Upper lobe of left lung (tissue), 6 donors: Measurements from ENCODE around the gene GPR17. TPM values are rescaled to one million over a fixed set of nuclear protein-coding genes. Genes with fewer than 3 reads are reported as not detected.

Experiments used
- ATAC-seq, 2 donors: fragments of 200-7000 bp; cut with Tn5 transposase; one replicate each; pipeline ENCODE4 v1.9.1; 2022; ENCODE audit warnings: mild to moderate bottlenecking in 2 of 2, moderate library complexity in 2 of 2; ENCODE audit not compliant: low FRiP score in 2 of 2
- DNase-seq, 2 donors: peaks; one replicate each; pipeline ENCODE4 v3.0.0-alpha.2; 2019 to 2020
- H3K27ac ChIP-seq, 4 donors: fragments of 200-600 bp; sonication (generic); one replicate each; pipeline ENCODE4 v1.5.1; 2016 to 2019
- H3K27me3 ChIP-seq, 4 donors: fragments of 200-600 bp; sonication (generic); one replicate each; pipeline ENCODE4 v1.5.1; 2017 to 2019
- H3K36me3 ChIP-seq, 4 donors: fragments of 200-600 bp; sonication (generic); one replicate each; pipeline ENCODE4 v1.5.1; 2016 to 2019
- H3K4me1 ChIP-seq, 4 donors: fragments of 200-600 bp; sonication (generic); one replicate each; pipeline ENCODE4 v1.5.1; 2018 to 2019
- H3K4me3 ChIP-seq, 4 donors: fragments of 200-600 bp; sonication (generic); one replicate each; pipeline ENCODE4 v1.5.1; 2017 to 2019; ENCODE audit warnings: mild to moderate bottlenecking in 2 of 4, moderate library complexity in 1 of 4
- H3K9me3 ChIP-seq, 4 donors: fragments of 200-600 bp; sonication (generic); one replicate each; pipeline ENCODE4 v1.5.1; 2018 to 2019
- CTCF ChIP-seq, 6 experiments: fragments of 450-650 bp in 4 of 6; fragments of 200-600 bp in 2 of 6; sonication (generic) in 2 of 6; IDR thresholded peaks; one replicate each; pipeline ENCODE4 v1.5.1; 2016 to 2019; ENCODE audit warnings: antibody characterized with exemption in 6 of 6
- EP300 ChIP-seq, 4 donors: sonication (generic); formaldehyde crosslinking; IDR thresholded peaks; one replicate each; pipeline ENCODE4 v1.5.1; 2017; ENCODE audit warnings: antibody characterized with exemption in 4 of 4, control low read depth in 2 of 4
- POLR2A ChIP-seq, 4 donors: fragments of 450-650 bp; IDR thresholded peaks; one replicate each; pipeline ENCODE4 v1.5.1; 2016 to 2017; ENCODE audit warnings: antibody characterized with exemption in 4 of 4, mild to moderate bottlenecking in 2 of 4
- POLR2AphosphoS5 ChIP-seq, 2 donors: sonication (generic); formaldehyde crosslinking; IDR thresholded peaks; one replicate each; pipeline ENCODE4 v1.5.1; 2017; ENCODE audit warnings: antibody characterized with exemption in 2 of 2
- WGBS, 2 donors: methylation state at CpG; one replicate each; pipeline ENCODE4 v1.1.5; 2017 to 2018; 5-methylcytosine and 5-hydroxymethylcytosine counted together
- total RNA-seq, 6 donors: library from RNA; depleted of rRNA in 4 of 6; stranded (reverse); fragments of >200 nt in 4 of 6; gene quantifications; one replicate each; pipeline versions ENCODE4 v1.1.0 to v1.2.1, GENCODE V29; 2016 to 2021
- donor health status: DM: no; HTN: no; CAD: no; lungs with moderate emphysema.
- donor health status: DM: no; HTN: yes; CAD: no; lungs with severe emphysema.

GPR17 gene
- total RNA-seq, 6 donors from 2014 or later, result 0.17 to 0.46 (median 0.24) TPM; not detected in 3

- H3K36me3 ChIP-seq, result peaks cover 0 to 38% (median 4%) of the 10 kb centered on the region in 4 donors
- WGBS, 2 donors, result 85 to 94% methylated on average over 10 of the region's 10 CpGs
- no peak for TF ChIP-seq POLR2A (IDR thresholded peaks at IDR 0.05)
- TF ChIP-seq EP300 (IDR thresholded peaks at IDR 0.05), result no peak
- no peak for TF ChIP-seq CTCF (IDR thresholded peaks at IDR 0.05)
- TF ChIP-seq POLR2AphosphoS5 (IDR thresholded peaks at IDR 0.05), result no peak
- H3K27ac ChIP-seq, result peak overlapping the region; percentile 84 to 96 (median 86)
- DNase-seq (no peak), ATAC-seq (no peak)
- H3K4me3 ChIP-seq, result no peak overlapping the region
- H3K4me1 ChIP-seq, result peaks cover 62 to 85% (median 74%) of the 10 kb centered on the region in 4 donors
- H3K27me3 ChIP-seq, result peaks cover 0 to 6% (median under 1%) of the 10 kb centered on the region in 4 donors
- H3K9me3 ChIP-seq, result no peaks in the 10 kb centered on the region
Observed at GRCh38 chr2:127660291-127660578, 14.3 kb downstream of the GPR17 start.

- Histone ChIP-seq H3K4me1 (peaks cover 54 to 87% (median 69%) of the 10 kb centered on the region in 4 donors), H3K4me3 (peak overlapping the region in 1 of 4 donors; percentile 0), H3K9me3 (no peaks in the 10 kb centered on the region), H3K36me3 (peaks cover 0 to 31% (median 4%) of the 10 kb centered on the region in 4 donors), H3K27ac (peak overlapping the region; percentile 84 to 96 (median 86)), H3K27me3 (peaks cover 0 to 6% (median under 1%) of the 10 kb centered on the region in 4 donors)
- 71 to 84% methylated on average over 9 to 14 of the region's 14 CpGs for WGBS, 2 donors
- DNase-seq (peak; percentile 17 to 50), ATAC-seq (peak in 1 of 2 donors; percentile 66)
- no peak for TF ChIP-seq EP300 (IDR thresholded peaks at IDR 0.05)
Observed at GRCh38 chr2:127661072-127661649, 15.2 kb downstream of the GPR17 start.

GRCh38 chr2:127661949-127662510, 16.1 kb downstream of the GPR17 start:
- H3K4me1 ChIP-seq, result peaks cover 49 to 83% (median 65%) of the 10 kb centered on the region in 4 donors
- no peak overlapping the region for H3K4me3 ChIP-seq
- peak; percentile 45 to 61 for DNase-seq
- H3K9me3 ChIP-seq, result no peaks in the 10 kb centered on the region
- TF ChIP-seq POLR2A (IDR thresholded peaks at IDR 0.05), result no peak
- TF ChIP-seq POLR2AphosphoS5 (IDR thresholded peaks at IDR 0.05), result peak; percentile 60 to 61
- peak in 2 of 4 donors; percentile 64 to 65 for TF ChIP-seq EP300 (IDR thresholded peaks at IDR 0.05)
- TF ChIP-seq CTCF (IDR thresholded peaks at IDR 0.05), result peak in 2 of 6 experiments; percentile 35 to 38
- H3K27me3 ChIP-seq, result peaks cover 0 to 6% (median under 1%) of the 10 kb centered on the region in 4 donors
- peaks cover 0 to 25% (median 2%) of the 10 kb centered on the region in 4 donors for H3K36me3 ChIP-seq
- WGBS, 2 donors, result 0 to 71% methylated on average over 1 to 9 of the region's 9 CpGs
- ATAC-seq, result peak in 1 of 2 donors; percentile 88
- H3K27ac ChIP-seq, result peak overlapping the region; percentile 84 to 96 (median 86)

GRCh38 chr2:127662937-127663565, 17.1 kb downstream of the GPR17 start:
- Histone ChIP-seq H3K4me3 (peak overlapping the region in 3 of 4 donors; percentile 33 to 47 (median 45)), H3K9me3 (no peaks in the 10 kb centered on the region), H3K27me3 (peaks cover 0 to 6% (median under 1%) of the 10 kb centered on the region in 4 donors), H3K27ac (peak overlapping the region; percentile 81 to 89 (median 86)), H3K36me3 (peaks cover 0 to 15% (median 0%) of the 10 kb centered on the region in 4 donors), H3K4me1 (peaks cover 40 to 73% (median 54%) of the 10 kb centered on the region in 4 donors)
- ATAC-seq (no peak), DNase-seq (peak; percentile 17 to 60)
- no peak for TF ChIP-seq CTCF (IDR thresholded peaks at IDR 0.05)
- no peak for TF ChIP-seq EP300 (IDR thresholded peaks at IDR 0.05)
- no peak for TF ChIP-seq POLR2AphosphoS5 (IDR thresholded peaks at IDR 0.05)
- no peak for TF ChIP-seq POLR2A (IDR thresholded peaks at IDR 0.05)
- WGBS, 2 donors, result 61 to 83% methylated on average over 8 to 9 of the region's 9 CpGs

GRCh38 chr2:127663566-127664064, 17.7 kb downstream of the GPR17 start:
- H3K27ac ChIP-seq, result peak overlapping the region; percentile 81 to 89 (median 86)
- TF ChIP-seq CTCF (IDR thresholded peaks at IDR 0.05), result no peak
- WGBS, 2 donors, result 70 to 77% methylated on average over 4 to 5 of the region's 6 CpGs
- H3K27me3 ChIP-seq, result peaks cover 0 to 6% (median under 1%) of the 10 kb centered on the region in 4 donors
- no peak for DNase-seq
- H3K4me1 ChIP-seq, result peaks cover 35 to 67% (median 49%) of the 10 kb centered on the region in 4 donors
- peaks cover 0 to 12% (median 0%) of the 10 kb centered on the region in 4 donors for H3K36me3 ChIP-seq
- no peaks in the 10 kb centered on the region for H3K9me3 ChIP-seq
- peak overlapping the region in 3 of 4 donors; percentile 33 to 47 (median 45) for H3K4me3 ChIP-seq
- ATAC-seq, result no peak
